GM19025 (cell line): Measurements from ENCODE around the gene FAM114A2.
"Not testable (repeated sequence)": the region's sequence is repeated elsewhere in the genome, so short reads cannot be mapped to it uniquely, and the experiment has no call there.

Source experiments
- ATAC-seq: cut with Tn5 transposase; IDR thresholded peaks from one replicate; pipeline ENCODE4 v1.9.1; 2021; ENCODE audit warnings: mild to moderate bottlenecking, low read depth, moderate library complexity; ENCODE audit not compliant: unreplicated experiment

The FAM114A2 gene

DNA sequence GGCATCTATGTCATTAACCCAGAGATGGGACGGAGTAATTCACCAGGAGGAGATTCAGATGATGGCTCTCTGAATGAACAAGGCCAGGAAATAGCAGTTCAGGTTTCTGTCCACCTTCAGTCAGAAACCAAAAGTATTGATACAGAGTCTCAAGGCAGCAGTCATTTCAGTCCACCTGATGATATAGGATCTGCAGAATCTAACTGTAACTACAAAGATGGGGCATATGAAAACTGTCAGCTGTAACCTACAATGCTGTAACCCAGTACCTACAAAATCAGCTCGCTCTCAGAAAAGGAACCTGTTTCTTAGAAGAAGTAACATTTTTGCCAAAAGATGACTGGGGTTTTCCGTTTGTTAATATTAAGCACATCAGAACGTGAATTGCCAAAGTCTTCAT, 14.8 kb upstream of the FAM114A2 start:
- ATAC-seq, result no peak

GRCh38 chr5:154049636-154050035, 10.9 kb upstream of the FAM114A2 start:
- ATAC-seq, result no peak

DNA sequence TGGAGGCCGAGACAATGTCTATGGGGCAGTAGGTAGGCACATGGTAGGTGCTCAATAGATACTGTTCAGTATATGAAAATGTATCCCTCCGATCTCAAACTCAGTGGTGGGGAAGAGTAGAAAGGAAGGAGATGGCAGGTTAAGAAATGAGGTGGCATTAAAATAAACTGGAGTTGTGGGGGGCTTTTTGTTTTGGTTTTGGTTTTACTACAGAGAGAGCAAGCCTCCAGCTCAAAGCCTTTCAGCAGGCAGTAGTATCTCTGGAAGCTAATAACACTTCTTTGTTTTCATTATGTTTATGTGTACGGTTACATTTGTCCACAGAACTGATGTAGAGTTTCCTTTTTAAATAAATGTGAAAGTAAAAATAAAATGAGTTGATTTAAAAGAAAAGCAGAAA, 8.6 kb upstream of the FAM114A2 start:
- ATAC-seq, result no peak

- ATAC-seq, result no peak
Observed at GRCh38 chr5:154046486-154046885, 7.8 kb upstream of the FAM114A2 start.

- ATAC-seq, result no peak
Observed at GRCh38 chr5:154044581-154044980, 5.9 kb upstream of the FAM114A2 start.

GRCh38 chr5:154044099-154044498, 5.4 kb upstream of the FAM114A2 start:
- no peak for ATAC-seq

DNA sequence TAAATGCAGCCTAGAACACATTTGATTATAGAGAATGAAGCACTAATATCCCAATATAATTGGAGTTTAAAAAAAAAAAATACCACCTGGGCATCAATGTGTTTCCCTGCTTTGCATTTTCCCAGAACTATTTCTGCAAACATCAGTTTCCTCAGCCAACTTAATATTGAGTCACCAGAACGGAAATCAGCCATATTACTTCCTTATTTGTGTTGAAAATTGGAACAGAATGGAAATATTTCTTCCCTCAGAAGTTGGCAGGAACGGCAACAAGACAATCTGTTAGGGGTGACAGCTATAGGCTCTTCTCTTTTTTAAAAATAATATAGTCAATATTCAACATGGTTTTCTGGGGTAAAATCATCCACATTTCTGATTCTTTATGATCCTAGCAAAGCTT, 4.1 kb upstream of the FAM114A2 start:
- no peak for ATAC-seq

DNA sequence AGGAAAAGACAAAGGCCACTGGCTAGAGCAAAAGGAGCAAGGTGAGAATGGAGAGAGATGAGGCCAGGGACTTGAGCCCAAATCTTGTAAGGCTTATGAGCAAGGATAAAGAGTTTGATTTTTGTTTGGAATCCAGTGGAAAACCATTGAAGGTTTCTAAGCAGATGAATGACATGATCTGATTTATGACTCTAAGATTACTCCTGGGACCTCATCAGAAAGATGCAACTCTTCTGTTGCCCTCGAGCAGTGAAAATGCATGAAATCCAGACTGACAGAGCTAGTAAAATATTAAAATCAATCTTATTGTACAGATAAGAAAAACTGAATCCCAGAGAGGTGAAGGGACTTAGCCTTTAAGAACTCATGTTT, 734 bp upstream of the FAM114A2 start:
- no peak for ATAC-seq

DNA sequence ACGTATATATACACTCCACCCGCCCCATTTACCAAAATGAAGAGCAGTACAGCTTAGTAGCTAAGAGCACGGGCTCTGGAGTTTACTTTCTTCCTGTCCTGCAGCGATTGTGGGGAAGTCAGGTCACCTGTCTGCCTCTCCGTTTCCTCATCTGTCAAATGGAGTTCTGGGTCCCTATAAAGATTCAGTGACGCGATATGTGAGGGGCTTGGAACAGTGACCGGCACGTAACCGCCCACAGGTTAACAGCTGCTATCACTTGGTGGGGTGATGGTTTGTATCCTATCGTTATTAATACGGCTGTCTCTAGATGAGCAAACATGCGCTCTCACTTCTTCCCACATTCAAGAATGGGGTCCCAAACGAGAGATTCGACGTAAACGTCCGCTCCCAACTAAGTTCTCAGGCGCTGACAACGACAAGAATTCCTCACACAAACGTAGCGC, 426 bp downstream of the FAM114A2 start:
- peak; percentile 30 for ATAC-seq

- ATAC-seq, result no peak
Observed at GRCh38 chr5:154034944-154035343, 3.8 kb downstream of the FAM114A2 start.

DNA sequence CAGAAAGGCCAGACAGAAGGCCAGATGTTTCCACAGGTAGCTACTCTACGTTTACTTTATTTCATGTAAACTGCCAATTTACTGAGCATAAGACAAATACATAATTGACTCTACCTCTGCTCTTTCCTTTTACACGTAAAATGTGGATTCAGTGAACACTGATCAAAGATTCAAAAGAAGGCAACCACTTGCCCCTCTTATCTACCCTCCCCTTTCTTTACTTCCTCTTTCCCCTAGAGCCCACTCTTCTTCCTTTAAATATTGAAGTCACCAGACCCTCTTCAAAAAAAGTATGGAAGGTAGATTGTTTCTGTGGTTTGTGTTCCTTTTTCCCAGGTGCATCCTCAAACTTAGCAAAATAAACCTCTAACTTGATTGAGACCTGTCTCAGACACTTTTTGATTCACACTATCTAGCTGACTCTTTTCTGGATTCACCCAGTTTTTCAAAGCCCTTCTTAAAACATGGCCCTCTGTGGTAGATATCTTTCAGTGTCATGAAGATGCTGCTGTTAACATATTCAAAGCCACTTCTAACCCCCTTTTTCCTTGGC, 6.7 kb downstream of the FAM114A2 start:
- ATAC-seq, result no peak

DNA sequence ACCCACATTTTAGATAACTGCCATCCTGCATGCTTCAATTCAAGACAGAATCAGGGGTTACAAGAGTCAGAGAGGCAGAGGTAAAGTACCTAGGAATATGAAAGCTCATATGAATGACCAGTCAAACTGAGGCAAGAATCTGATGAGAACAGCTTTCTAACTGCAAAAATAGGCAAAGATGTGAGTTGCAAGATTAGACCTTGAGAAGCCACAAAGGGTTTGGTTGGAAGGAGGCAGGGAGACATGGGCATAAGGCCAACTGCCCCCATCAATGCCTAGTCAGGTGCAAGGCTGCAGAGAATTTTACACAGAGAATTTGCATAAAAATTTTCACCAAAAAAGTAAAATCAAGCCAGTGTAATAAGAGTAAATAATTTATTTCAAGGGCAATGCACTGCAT, 12.8 kb downstream of the FAM114A2 start:
- ATAC-seq, result no peak

- ATAC-seq, result not testable (repeated sequence)
Observed at GRCh38 chr5:154018919-154019318, 19.8 kb downstream of the FAM114A2 start.

GRCh38 chr5:154015071-154015693, 23.5 kb downstream of the FAM114A2 start:
- ATAC-seq, result no peak

DNA sequence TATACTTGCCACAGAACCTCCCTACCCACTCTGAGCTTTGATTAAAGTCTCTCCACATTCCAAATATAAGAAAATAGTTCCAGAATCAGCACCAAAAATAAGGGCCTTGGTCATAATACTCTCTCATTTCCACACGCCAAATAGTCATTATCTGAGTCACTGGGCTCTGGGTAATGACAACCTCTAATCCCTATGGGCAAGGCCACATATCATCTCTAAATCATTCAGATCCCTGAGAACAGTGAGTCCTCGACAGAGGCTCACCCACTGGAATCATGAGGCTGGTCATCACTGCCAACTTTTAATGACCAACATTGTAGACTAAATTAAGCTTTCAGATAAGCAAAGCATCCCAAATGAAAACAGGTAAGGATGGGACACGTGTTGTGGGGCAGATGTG, 28.1 kb downstream of the FAM114A2 start:
- ATAC-seq, result no peak

DNA sequence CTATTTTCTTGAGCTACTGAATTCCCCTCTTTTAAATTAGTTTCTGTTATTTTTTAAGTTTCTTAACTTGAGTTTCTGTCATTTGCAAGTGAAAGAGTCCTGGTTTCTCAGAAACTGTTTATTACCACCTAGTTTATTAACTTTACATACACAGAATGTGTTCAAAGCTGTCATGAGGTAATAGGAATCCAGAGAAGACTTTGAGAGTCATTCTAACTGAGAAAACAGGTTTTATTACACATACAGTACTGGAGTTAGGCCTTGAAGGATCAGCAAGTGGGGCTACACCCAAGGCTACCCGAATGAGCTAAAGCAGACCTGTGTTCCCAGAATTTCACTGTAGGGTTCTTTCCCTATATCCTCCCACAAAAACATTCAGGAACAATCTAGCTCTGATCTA, 33.1 kb downstream of the FAM114A2 start:
- no peak for ATAC-seq

- ATAC-seq, result no peak
Observed at GRCh38 chr5:154002511-154003020, 36.1 kb downstream of the FAM114A2 start.

GRCh38 chr5:154002093-154002492, 36.6 kb downstream of the FAM114A2 start:
- no peak for ATAC-seq

- no peak for ATAC-seq
Observed at GRCh38 chr5:154000703-154001102, 38.0 kb downstream of the FAM114A2 start.

- no peak for ATAC-seq
Observed at GRCh38 chr5:153999995-154000394, 38.7 kb downstream of the FAM114A2 start.

DNA sequence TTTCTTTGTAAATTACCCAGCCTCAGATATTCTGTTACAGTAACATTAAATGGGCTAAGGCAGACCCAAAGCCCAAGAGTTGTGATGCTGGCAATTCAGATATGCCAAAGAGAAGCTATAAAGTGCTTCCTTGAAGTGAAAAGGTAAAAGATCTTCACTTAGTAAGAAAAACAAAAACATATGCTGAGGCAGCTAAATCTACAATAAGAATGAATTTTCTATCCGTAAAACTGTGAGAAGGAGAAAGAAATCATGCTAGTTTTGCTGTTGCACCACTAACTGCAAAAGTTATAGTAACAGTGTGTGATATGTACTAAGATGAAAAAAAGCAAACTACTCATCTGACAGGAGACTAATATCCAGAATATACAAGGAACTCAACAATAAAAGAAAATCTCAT, 39.9 kb downstream of the FAM114A2 start:
- no peak for ATAC-seq

DNA sequence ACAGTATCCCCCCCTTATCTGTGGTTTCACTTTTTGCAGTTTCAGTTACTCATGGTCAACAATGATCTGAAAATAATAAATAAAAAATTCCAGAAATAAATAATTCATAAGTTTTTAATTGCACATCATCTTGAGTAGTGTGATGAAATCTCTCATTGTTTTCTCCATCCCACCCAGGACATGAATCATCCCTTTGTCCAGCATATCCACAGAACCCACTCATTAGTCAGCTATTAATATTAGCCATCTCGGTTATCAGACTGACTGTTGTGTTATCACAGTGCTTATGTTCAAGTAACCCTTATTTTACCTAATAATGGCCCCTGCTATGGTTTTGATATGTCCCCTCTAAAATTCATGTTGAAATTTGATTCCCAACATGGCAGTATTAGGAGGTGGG, 40.7 kb downstream of the FAM114A2 start:
- no peak for ATAC-seq
